ENCODE measurements around the gene ORMDL1. TPM values are rescaled to one million over a fixed set of nuclear protein-coding genes. Genes with fewer than 3 reads are reported as not detected.

ORMDL1 gene
- 28.2 and 28.5 TPM in 2 replicates for total RNA-seq (ENCODE audit: low replicate concordance)

GRCh38 chr2:189783927-189784867 is at the start of gene ORMDL1, which contains the start of gene PMS1:
ORMDL1 (minus strand) TSS chr2:189784339; CDS start chr2:189782595, 1,744 bp downstream.
PMS1 (plus strand) TSS chr2:189784450; CDS start chr2:189791810, 7,360 bp downstream.

GRCh38 chr2:189762551-189763298 is 21.4 kb downstream of the ORMDL1 start, which contains the start of gene OSGEPL1:
OSGEPL1 (minus strand) TSS chr2:189762792; CDS start chr2:189761640, 1,152 bp downstream.

Other genes starting within 250 kb of the ORMDL1 start
- gene SLC40A1, start 203.6 kb downstream of the ORMDL1 start, total RNA-seq (ENCODE audit: low replicate concordance), result 28.9 and 359 TPM in 2 replicates
- 23.6 and 50.4 TPM in 2 replicates for gene ASNSD1, start 122.9 kb downstream of the ORMDL1 start, total RNA-seq (ENCODE audit: low replicate concordance)
- 4.4 and 9.5 TPM in 2 replicates for gene ANKAR, start 109.7 kb downstream of the ORMDL1 start, total RNA-seq (ENCODE audit: low replicate concordance)
- gene OSGEPL1, start 21.5 kb downstream of the ORMDL1 start, total RNA-seq (ENCODE audit: low replicate concordance), result 5.4 and 6.5 TPM in 2 replicates
- gene PMS1, start 111 bp upstream of the ORMDL1 start, total RNA-seq (ENCODE audit: low replicate concordance), result 13.0 and 16.0 TPM in 2 replicates

Measured in smooth muscle cell of the coronary artery (primary cell).